ENCODE measurements around the gene CEP250.

The CEP250 gene

GRCh38 chr20:35563834-35564233 is 108.4 kb downstream of the CEP250 start:
- no peak for DNase-seq

- no peak for DNase-seq
Measured at GRCh38 chr20:35564905-35565304, 109.5 kb downstream of the CEP250 start.

- DNase-seq, result no peak
Measured at GRCh38 chr20:35568645-35569044, 113.2 kb downstream of the CEP250 start.
